Activated T-cell treated with anti-CD3 and anti-CD28 coated beads for 1 hour (primary cell): ENCODE measurements around the gene BCDIN3D.

Source experiments
- DNase-seq: peaks from one replicate; pipeline ENCODE4 v3.0.0-alpha.2; 2020; ENCODE audit warnings: low read depth

Gene BCDIN3D

GRCh38 chr12:49796606-49797448, 46.1 kb downstream of the BCDIN3D start:
- DNase-seq, result no peak

GRCh38 chr12:49796155-49796554, 46.8 kb downstream of the BCDIN3D start:
- DNase-seq, result no peak

GRCh38 chr12:49795654-49796105, 47.2 kb downstream of the BCDIN3D start:
- DNase-seq, result no peak

- no peak for DNase-seq
Observed at GRCh38 chr12:49794811-49795653, 47.9 kb downstream of the BCDIN3D start.

- no peak for DNase-seq
Observed at GRCh38 chr12:49794021-49794420, 48.9 kb downstream of the BCDIN3D start.

- no peak for DNase-seq
Observed at GRCh38 chr12:49793620-49794019, 49.3 kb downstream of the BCDIN3D start.

- no peak for DNase-seq
Observed at GRCh38 chr12:49792976-49793580, 49.8 kb downstream of the BCDIN3D start.

GRCh38 chr12:49792181-49792970, 50.5 kb downstream of the BCDIN3D start:
- no peak for DNase-seq

- DNase-seq, result no peak
Observed at GRCh38 chr12:49791700-49792099, 51.2 kb downstream of the BCDIN3D start.

GRCh38 chr12:49790741-49791555, 52.0 kb downstream of the BCDIN3D start:
- DNase-seq, result no peak

- no peak for DNase-seq
Observed at GRCh38 chr12:49789992-49790391, 52.9 kb downstream of the BCDIN3D start.

- DNase-seq, result no peak
Observed at GRCh38 chr12:49787672-49788071, 55.2 kb downstream of the BCDIN3D start.
